Measurements from ENCODE around the gene AGO3. TPM values are rescaled to one million over a fixed set of nuclear protein-coding genes. Genes with fewer than 3 reads are reported as not detected.

Gene AGO3
- total and polyA plus RNA-seq, 4 donors = 3.0 to 19.5 (median 7.1) TPM

DNA sequence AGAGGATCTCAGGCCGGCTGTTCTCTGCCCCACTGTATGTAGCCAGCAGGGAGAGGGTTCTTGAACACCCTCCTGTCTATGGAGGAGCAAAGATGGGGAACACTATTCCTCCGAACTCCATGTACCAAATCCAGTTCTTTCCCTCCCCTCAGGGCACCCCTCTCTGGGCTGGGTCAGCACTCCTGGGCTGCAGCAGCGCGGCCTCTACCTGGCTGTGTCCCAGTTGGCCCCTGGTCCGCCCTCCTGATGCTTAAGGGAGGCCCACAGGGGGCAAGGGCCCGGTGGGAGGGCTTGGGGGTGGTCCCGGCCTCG is 157.3 kb downstream of the AGO3 start:
- Histone ChIP-seq H3K4me1 (ENCODE audit: control insufficient read depth in 4 of 4, insufficient read depth in 4 of 4, low read length in 3 of 4) (peaks cover 8 to 15% (median 11%) of the 10 kb centered on the region in 4 donors), H3K36me3 (ENCODE audit: control insufficient read depth in 4 of 4, insufficient read depth in 3 of 4, low read depth in 1 of 4, low read length in 3 of 4) (peaks cover 3 to 16% (median 15%) of the 10 kb centered on the region in 4 donors), H3K27ac (ENCODE audit: low read depth in 1 of 2, low read length in 2 of 2) (peak overlapping the region; percentile 79 to 87), H3K4me3 (ENCODE audit: low read depth in 1 of 3, low read length in 3 of 3) (peak overlapping the region; percentile 35 to 95 (median 79)), H3K9ac (ENCODE audit: low read depth in 1 of 2, low read length in 2 of 2) (peak overlapping the region in 1 of 2 donors; percentile 33), H3K9me3 (ENCODE audit: control insufficient read depth in 4 of 4, low read length in 3 of 4) (no peaks in the 10 kb centered on the region), H3K27me3 (ENCODE audit: control insufficient read depth in 4 of 4, insufficient read depth in 4 of 4, low read length in 3 of 4) (no peaks in the 10 kb centered on the region)
- TF ChIP-seq, protein P1, sequence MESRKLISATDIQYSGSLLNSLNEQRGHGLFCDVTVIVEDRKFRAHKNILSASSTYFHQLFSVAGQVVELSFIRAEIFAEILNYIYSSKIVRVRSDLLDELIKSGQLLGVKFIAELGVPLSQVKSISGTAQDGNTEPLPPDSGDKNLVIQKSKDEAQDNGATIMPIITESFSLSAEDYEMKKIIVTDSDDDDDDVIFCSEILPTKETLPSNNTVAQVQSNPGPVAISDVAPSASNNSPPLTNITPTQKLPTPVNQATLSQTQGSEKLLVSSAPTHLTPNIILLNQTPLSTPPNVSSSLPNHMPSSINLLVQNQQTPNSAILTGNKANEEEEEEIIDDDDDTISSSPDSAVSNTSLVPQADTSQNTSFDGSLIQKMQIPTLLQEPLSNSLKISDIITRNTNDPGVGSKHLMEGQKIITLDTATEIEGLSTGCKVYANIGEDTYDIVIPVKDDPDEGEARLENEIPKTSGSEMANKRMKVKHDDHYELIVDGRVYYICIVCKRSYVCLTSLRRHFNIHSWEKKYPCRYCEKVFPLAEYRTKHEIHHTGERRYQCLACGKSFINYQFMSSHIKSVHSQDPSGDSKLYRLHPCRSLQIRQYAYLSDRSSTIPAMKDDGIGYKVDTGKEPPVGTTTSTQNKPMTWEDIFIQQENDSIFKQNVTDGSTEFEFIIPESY (IDR thresholded peaks at IDR 0.05) = no peak
- no peak for TF ChIP-seq RXRA (IDR thresholded peaks at IDR 0.05)
- TF ChIP-seq TAF1 (conservative IDR thresholded peaks at IDR 0.05) = no peak
- DNase-seq (ENCODE audit: low spot score) = no peak
- WGBS = 39% methylated on average over 8 of the region's 8 CpGs

DNA sequence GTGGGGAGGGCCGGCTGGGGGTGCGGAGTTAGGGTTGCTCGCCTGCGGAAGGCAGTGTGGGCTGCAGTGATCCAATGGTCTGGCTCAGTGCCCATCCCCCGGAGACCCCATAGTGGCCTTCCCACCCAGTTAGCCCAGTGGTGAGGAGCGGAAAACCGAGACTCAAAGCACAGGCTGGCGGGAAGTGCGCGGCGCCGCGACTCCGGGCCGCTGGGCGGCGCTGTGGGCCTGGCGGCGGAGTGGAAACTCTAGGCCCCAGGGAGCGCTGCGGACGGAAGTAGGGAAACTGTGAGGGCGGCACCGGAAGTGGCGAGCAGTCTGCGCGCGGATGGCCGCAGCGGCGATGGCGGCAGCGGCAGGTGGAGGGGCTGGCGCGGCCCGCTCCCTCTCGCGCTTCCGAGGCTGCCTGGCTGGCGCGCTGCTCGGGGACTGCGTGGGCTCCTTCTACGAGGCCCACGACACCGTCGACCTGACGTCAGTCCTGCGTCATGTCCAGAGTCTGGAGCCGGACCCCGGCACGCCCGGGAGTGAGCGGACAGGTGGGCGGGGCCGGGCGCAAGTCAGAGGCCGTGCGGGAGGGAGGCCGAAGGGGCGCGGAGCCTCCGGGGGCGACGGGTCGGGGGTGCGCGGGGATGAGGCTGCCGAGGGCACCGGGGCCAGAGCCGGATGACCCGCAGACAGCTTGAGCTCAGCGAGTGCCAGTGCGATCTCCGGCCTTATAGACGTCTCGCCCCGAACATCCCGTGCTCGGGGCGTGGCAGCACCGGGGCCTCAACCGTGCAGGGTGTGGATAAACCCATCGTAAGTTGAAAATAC is 157.9 kb downstream of the AGO3 start, which contains the start of gene ADPRS:
TSS of gene ADPRS (plus strand) at position 316 of the 816 bp plus-strand sequence. CDS start at position 329, 13 bp downstream.
- WGBS = 1% methylated on average over 84 of the region's 84 CpGs
- DNase-seq (ENCODE audit: low spot score) = peak; percentile 91
- peaks cover 3 to 22% (median 20%) of the 10 kb centered on the region in 4 donors for H3K36me3 ChIP-seq (ENCODE audit: control insufficient read depth in 4 of 4, insufficient read depth in 3 of 4, low read depth in 1 of 4, low read length in 3 of 4)
- peak within 1 kb of the TSS; percentile 79 to 95 (median 86) for H3K4me3 ChIP-seq (ENCODE audit: low read depth in 1 of 3, low read length in 3 of 3)
- H3K4me1 ChIP-seq (ENCODE audit: control insufficient read depth in 4 of 4, insufficient read depth in 4 of 4, low read length in 3 of 4) = peaks cover 8 to 15% (median 11%) of the 10 kb centered on the region in 4 donors
- no peaks in the 10 kb centered on the region for H3K9me3 ChIP-seq (ENCODE audit: control insufficient read depth in 4 of 4, low read length in 3 of 4)
- H3K27ac ChIP-seq (ENCODE audit: low read depth in 1 of 2, low read length in 2 of 2) = peak within 1 kb of the TSS; percentile 79 to 87
- no peaks in the 10 kb centered on the region for H3K27me3 ChIP-seq (ENCODE audit: control insufficient read depth in 4 of 4, insufficient read depth in 4 of 4, low read length in 3 of 4)
- TF ChIP-seq, protein P2, sequence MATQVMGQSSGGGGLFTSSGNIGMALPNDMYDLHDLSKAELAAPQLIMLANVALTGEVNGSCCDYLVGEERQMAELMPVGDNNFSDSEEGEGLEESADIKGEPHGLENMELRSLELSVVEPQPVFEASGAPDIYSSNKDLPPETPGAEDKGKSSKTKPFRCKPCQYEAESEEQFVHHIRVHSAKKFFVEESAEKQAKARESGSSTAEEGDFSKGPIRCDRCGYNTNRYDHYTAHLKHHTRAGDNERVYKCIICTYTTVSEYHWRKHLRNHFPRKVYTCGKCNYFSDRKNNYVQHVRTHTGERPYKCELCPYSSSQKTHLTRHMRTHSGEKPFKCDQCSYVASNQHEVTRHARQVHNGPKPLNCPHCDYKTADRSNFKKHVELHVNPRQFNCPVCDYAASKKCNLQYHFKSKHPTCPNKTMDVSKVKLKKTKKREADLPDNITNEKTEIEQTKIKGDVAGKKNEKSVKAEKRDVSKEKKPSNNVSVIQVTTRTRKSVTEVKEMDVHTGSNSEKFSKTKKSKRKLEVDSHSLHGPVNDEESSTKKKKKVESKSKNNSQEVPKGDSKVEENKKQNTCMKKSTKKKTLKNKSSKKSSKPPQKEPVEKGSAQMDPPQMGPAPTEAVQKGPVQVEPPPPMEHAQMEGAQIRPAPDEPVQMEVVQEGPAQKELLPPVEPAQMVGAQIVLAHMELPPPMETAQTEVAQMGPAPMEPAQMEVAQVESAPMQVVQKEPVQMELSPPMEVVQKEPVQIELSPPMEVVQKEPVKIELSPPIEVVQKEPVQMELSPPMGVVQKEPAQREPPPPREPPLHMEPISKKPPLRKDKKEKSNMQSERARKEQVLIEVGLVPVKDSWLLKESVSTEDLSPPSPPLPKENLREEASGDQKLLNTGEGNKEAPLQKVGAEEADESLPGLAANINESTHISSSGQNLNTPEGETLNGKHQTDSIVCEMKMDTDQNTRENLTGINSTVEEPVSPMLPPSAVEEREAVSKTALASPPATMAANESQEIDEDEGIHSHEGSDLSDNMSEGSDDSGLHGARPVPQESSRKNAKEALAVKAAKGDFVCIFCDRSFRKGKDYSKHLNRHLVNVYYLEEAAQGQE (IDR thresholded peaks at IDR 0.05) = peak; percentile 27
- TF ChIP-seq HNF4A (conservative IDR thresholded peaks at IDR 0.05) (no peak), RAD21 (IDR thresholded peaks at IDR 0.05) (peak in 1 of 2 donors; percentile 72), SP1 (IDR thresholded peaks at IDR 0.05) (peak; percentile 37), YY1 (IDR thresholded peaks at IDR 0.05) (peak; percentile 91), FOXA1 (IDR thresholded peaks at IDR 0.05) (peak; percentile 44), NR2F2 (IDR thresholded peaks at IDR 0.05) (no peak), GABPA (IDR thresholded peaks at IDR 0.05 in 1 of 2, conservative IDR thresholded peaks at IDR 0.05 in 1 of 2) (peak; percentile 83 to 95)
- TF ChIP-seq, protein P3, sequence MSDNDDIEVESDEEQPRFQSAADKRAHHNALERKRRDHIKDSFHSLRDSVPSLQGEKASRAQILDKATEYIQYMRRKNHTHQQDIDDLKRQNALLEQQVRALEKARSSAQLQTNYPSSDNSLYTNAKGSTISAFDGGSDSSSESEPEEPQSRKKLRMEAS (IDR thresholded peaks at IDR 0.05) = no peak
- TF ChIP-seq, protein P4, sequence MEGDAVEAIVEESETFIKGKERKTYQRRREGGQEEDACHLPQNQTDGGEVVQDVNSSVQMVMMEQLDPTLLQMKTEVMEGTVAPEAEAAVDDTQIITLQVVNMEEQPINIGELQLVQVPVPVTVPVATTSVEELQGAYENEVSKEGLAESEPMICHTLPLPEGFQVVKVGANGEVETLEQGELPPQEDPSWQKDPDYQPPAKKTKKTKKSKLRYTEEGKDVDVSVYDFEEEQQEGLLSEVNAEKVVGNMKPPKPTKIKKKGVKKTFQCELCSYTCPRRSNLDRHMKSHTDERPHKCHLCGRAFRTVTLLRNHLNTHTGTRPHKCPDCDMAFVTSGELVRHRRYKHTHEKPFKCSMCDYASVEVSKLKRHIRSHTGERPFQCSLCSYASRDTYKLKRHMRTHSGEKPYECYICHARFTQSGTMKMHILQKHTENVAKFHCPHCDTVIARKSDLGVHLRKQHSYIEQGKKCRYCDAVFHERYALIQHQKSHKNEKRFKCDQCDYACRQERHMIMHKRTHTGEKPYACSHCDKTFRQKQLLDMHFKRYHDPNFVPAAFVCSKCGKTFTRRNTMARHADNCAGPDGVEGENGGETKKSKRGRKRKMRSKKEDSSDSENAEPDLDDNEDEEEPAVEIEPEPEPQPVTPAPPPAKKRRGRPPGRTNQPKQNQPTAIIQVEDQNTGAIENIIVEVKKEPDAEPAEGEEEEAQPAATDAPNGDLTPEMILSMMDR (IDR thresholded peaks at IDR 0.05; ENCODE audit: low read depth, low read length, missing input control) = peak; percentile 97
- peak within 1 kb of the TSS; percentile 45 to 67 for H3K9ac ChIP-seq (ENCODE audit: low read depth in 1 of 2, low read length in 2 of 2)

All from liver (tissue), 9 donors.